HEK293 (cell line): ENCODE results near the gene CASK.

Experiments used
- BCL11B ChIP-seq: fragments of 450-650 bp; formaldehyde crosslinking; IDR thresholded peaks from 2 replicates; pipeline ENCODE4 v1.5.1; 2016; ENCODE audit warnings: low read depth, missing biosample characterization, missing genetic modification characterization
- HOXD13 ChIP-seq: sonication (generic); formaldehyde crosslinking; IDR thresholded peaks from 2 replicates; pipeline ENCODE4 v1.8.0; 2022; ENCODE audit warnings: missing genetic modification reagents, borderline replicate concordance
- YY1 ChIP-seq: fragments of 450-650 bp; formaldehyde crosslinking; IDR thresholded peaks from 2 replicates; pipeline ENCODE4 v1.5.1; 2018; ENCODE audit warnings: missing biosample characterization, missing genetic modification characterization
- ZBTB20 ChIP-seq: fragments of 450-650 bp; formaldehyde crosslinking; IDR thresholded peaks from 2 replicates; pipeline ENCODE4 v1.5.1; 2016; ENCODE audit warnings: missing biosample characterization, missing genetic modification characterization
- ZNF138 ChIP-seq: fragments of 450-650 bp; formaldehyde crosslinking; IDR thresholded peaks from 2 replicates; pipeline ENCODE4 v1.5.1; 2016; ENCODE audit warnings: missing biosample characterization, missing genetic modification characterization, borderline replicate concordance
- ZNF155 ChIP-seq: fragments of 450-650 bp; formaldehyde crosslinking; IDR thresholded peaks from 2 replicates; pipeline ENCODE4 v1.5.1; 2016; ENCODE audit warnings: missing biosample characterization, missing genetic modification characterization
- ZNF600 ChIP-seq: fragments of 450-650 bp; formaldehyde crosslinking; IDR thresholded peaks from 2 replicates; pipeline ENCODE4 v1.5.1; 2016; ENCODE audit warnings: missing biosample characterization, missing genetic modification characterization
- ZNF707 ChIP-seq: fragments of 450-650 bp; formaldehyde crosslinking; IDR thresholded peaks from 2 replicates; pipeline ENCODE4 v1.5.1; 2016; ENCODE audit warnings: missing biosample characterization, missing genetic modification characterization
- TF ChIP-seq, protein P1 (sequence below): fragments of 450-650 bp; formaldehyde crosslinking; IDR thresholded peaks from 2 replicates; pipeline ENCODE4 v1.5.1; 2016; ENCODE audit warnings: missing biosample characterization, missing genetic modification characterization
- TF ChIP-seq, protein P2 (sequence below): fragments of 450-650 bp; formaldehyde crosslinking; IDR thresholded peaks from 2 replicates; pipeline ENCODE4 v1.5.1; 2016; ENCODE audit warnings: missing biosample characterization, missing genetic modification characterization
- TF ChIP-seq, protein P3 (sequence below): sonication (generic); formaldehyde crosslinking; IDR thresholded peaks from 2 replicates; pipeline ENCODE4 v1.8.1; 2022; ENCODE audit warnings: mild to moderate bottlenecking, moderate library complexity, missing genetic modification reagents

DNA sequence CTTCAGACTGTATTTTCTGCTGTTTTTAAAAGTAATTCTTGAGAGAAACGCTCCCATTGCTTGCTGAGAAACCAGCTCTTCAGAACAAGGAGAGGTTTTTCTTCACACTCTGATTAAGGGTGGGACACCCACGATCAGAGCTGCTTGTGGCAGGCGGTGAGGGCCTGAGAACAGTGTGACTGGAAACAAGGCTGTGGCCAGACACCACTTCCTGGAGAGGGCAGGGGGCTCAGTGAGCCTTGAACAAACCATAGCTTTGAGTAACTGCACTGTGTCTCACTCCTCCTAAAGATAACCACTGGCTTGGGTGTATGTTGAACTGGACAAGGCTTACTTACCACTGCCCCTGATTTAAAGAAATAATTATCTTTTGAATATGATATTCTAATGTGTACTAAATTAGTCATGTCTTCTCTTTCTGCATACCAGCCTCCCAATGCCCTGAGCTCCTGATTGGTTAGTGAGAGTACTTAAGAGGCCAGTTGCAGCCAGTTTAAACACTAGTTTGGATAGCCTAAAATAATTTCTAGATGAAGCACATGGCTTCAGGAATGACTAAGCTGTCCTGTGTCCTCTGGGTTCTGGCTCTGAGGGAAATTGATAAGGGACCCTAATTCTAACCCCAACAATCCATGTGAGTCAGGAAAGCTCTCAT lies 203.1 kb downstream of the CASK start:
- TF ChIP-seq, protein P1, sequence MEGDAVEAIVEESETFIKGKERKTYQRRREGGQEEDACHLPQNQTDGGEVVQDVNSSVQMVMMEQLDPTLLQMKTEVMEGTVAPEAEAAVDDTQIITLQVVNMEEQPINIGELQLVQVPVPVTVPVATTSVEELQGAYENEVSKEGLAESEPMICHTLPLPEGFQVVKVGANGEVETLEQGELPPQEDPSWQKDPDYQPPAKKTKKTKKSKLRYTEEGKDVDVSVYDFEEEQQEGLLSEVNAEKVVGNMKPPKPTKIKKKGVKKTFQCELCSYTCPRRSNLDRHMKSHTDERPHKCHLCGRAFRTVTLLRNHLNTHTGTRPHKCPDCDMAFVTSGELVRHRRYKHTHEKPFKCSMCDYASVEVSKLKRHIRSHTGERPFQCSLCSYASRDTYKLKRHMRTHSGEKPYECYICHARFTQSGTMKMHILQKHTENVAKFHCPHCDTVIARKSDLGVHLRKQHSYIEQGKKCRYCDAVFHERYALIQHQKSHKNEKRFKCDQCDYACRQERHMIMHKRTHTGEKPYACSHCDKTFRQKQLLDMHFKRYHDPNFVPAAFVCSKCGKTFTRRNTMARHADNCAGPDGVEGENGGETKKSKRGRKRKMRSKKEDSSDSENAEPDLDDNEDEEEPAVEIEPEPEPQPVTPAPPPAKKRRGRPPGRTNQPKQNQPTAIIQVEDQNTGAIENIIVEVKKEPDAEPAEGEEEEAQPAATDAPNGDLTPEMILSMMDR (tag by site-specific recombination): no peak
- TF ChIP-seq HOXD13 (CRISPR knock-in tag) (no peak), ZNF707 (tag by site-specific recombination) (no peak), ZNF600 (tag by site-specific recombination) (no peak), ZBTB20 (tag by site-specific recombination) (no peak), ZNF155 (tag by site-specific recombination) (no peak), ZNF138 (tag by site-specific recombination) (no peak), YY1 (tag by site-specific recombination) (no peak), BCL11B (tag by site-specific recombination) (no peak)
- TF ChIP-seq, protein P2, sequence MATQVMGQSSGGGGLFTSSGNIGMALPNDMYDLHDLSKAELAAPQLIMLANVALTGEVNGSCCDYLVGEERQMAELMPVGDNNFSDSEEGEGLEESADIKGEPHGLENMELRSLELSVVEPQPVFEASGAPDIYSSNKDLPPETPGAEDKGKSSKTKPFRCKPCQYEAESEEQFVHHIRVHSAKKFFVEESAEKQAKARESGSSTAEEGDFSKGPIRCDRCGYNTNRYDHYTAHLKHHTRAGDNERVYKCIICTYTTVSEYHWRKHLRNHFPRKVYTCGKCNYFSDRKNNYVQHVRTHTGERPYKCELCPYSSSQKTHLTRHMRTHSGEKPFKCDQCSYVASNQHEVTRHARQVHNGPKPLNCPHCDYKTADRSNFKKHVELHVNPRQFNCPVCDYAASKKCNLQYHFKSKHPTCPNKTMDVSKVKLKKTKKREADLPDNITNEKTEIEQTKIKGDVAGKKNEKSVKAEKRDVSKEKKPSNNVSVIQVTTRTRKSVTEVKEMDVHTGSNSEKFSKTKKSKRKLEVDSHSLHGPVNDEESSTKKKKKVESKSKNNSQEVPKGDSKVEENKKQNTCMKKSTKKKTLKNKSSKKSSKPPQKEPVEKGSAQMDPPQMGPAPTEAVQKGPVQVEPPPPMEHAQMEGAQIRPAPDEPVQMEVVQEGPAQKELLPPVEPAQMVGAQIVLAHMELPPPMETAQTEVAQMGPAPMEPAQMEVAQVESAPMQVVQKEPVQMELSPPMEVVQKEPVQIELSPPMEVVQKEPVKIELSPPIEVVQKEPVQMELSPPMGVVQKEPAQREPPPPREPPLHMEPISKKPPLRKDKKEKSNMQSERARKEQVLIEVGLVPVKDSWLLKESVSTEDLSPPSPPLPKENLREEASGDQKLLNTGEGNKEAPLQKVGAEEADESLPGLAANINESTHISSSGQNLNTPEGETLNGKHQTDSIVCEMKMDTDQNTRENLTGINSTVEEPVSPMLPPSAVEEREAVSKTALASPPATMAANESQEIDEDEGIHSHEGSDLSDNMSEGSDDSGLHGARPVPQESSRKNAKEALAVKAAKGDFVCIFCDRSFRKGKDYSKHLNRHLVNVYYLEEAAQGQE (tag by site-specific recombination): no peak
- TF ChIP-seq, protein P3, sequence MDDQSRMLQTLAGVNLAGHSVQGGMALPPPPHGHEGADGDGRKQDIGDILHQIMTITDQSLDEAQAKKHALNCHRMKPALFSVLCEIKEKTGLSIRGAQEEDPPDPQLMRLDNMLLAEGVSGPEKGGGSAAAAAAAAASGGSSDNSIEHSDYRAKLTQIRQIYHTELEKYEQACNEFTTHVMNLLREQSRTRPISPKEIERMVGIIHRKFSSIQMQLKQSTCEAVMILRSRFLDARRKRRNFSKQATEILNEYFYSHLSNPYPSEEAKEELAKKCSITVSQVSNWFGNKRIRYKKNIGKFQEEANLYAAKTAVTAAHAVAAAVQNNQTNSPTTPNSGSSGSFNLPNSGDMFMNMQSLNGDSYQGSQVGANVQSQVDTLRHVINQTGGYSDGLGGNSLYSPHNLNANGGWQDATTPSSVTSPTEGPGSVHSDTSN (CRISPR knock-in tag): no peak
